ENCODE measurements around the gene MPRIP.

Gene MPRIP

GRCh38 chr17:17151055-17151454 is 108.8 kb downstream of the MPRIP start:
- peak; percentile 88 for DNase-seq (ENCODE audit: low read depth)
- TF ChIP-seq CTCF (conservative IDR thresholded peaks at IDR 0.05; ENCODE audit: control insufficient read depth, insufficient read depth, low read depth, low read length): no peak
- no peak overlapping the region for H3K4me3 ChIP-seq (ENCODE audit: control insufficient read depth, low read depth, low read length)

- no peak for TF ChIP-seq CTCF (conservative IDR thresholded peaks at IDR 0.05; ENCODE audit: control insufficient read depth, insufficient read depth, low read depth, low read length)
- no peak overlapping the region for H3K4me3 ChIP-seq (ENCODE audit: control insufficient read depth, low read depth, low read length)
- DNase-seq (ENCODE audit: low read depth): peak; percentile 80
These were observed 109.3 kb downstream of the MPRIP start for GRCh38 chr17:17151541-17151940.

GRCh38 chr17:17151962-17152361 is 109.7 kb downstream of the MPRIP start:
- DNase-seq (ENCODE audit: low read depth): peak; percentile 96
- no peak overlapping the region for H3K4me3 ChIP-seq (ENCODE audit: control insufficient read depth, low read depth, low read length)
- TF ChIP-seq CTCF (conservative IDR thresholded peaks at IDR 0.05; ENCODE audit: control insufficient read depth, insufficient read depth, low read depth, low read length): no peak

- TF ChIP-seq CTCF (conservative IDR thresholded peaks at IDR 0.05; ENCODE audit: control insufficient read depth, insufficient read depth, low read depth, low read length): no peak
- no peak for DNase-seq (ENCODE audit: low read depth)
- H3K4me3 ChIP-seq (ENCODE audit: control insufficient read depth, low read depth, low read length): no peak overlapping the region
These were observed 110.1 kb downstream of the MPRIP start for GRCh38 chr17:17152385-17152784.

- no peak overlapping the region for H3K4me3 ChIP-seq (ENCODE audit: control insufficient read depth, low read depth, low read length)
- no peak for TF ChIP-seq CTCF (conservative IDR thresholded peaks at IDR 0.05; ENCODE audit: control insufficient read depth, insufficient read depth, low read depth, low read length)
These were observed 110.8 kb downstream of the MPRIP start for GRCh38 chr17:17153071-17153470.

GRCh38 chr17:17153709-17154108 is 111.5 kb downstream of the MPRIP start:
- DNase-seq (ENCODE audit: low read depth): no peak
- no peak overlapping the region for H3K4me3 ChIP-seq (ENCODE audit: control insufficient read depth, low read depth, low read length)
- no peak for TF ChIP-seq CTCF (conservative IDR thresholded peaks at IDR 0.05; ENCODE audit: control insufficient read depth, insufficient read depth, low read depth, low read length)

More at GRCh38 chr17:17153071-17153470, 110.8 kb downstream of the MPRIP start:
- DNase-seq (ENCODE audit: low read depth): no peak

- TF ChIP-seq CTCF (conservative IDR thresholded peaks at IDR 0.05; ENCODE audit: control insufficient read depth, insufficient read depth, low read depth, low read length): no peak
- H3K4me3 ChIP-seq (ENCODE audit: control insufficient read depth, low read depth, low read length): no peak overlapping the region
- DNase-seq (ENCODE audit: low read depth): no peak
These were observed 112.3 kb downstream of the MPRIP start for GRCh38 chr17:17154556-17154955.
